Mucosa of descending colon (tissue), 3 donors: ENCODE data around the gene DRGX. TPM values are rescaled to one million over a fixed set of nuclear protein-coding genes. Genes with fewer than 3 reads are reported as not detected.

Experiments used
- ATAC-seq: fragments of 200-7000 bp; cut with Tn5 transposase; one replicate; pipeline ENCODE4 v1.9.1; 2020; ENCODE audit warnings: mild to moderate bottlenecking, moderate library complexity
- DNase-seq, 3 donors: peaks; one replicate each; pipeline ENCODE4 v3.0.0-alpha.2; 2020
- H3K36me3 ChIP-seq: fragments of 200-600 bp; one replicate; pipeline ENCODE4 v1.8.0; 2021; ENCODE audit warnings: low read depth, mild to moderate bottlenecking
- H3K4me1 ChIP-seq: fragments of 200-600 bp; one replicate; pipeline ENCODE4 v1.8.0; 2021; ENCODE audit warnings: low read depth, mild to moderate bottlenecking
- H3K4me3 ChIP-seq: fragments of 200-600 bp; one replicate; pipeline ENCODE4 v1.8.0; 2021; ENCODE audit warnings: mild to moderate bottlenecking
- H3K9me3 ChIP-seq: fragments of 200-600 bp; one replicate; pipeline ENCODE4 v1.8.0; 2021; ENCODE audit warnings: mild to moderate bottlenecking
- CTCF ChIP-seq: fragments of 200-600 bp; IDR thresholded peaks from one replicate; pipeline ENCODE4 v1.8.0; 2022; ENCODE audit warnings: antibody characterized with exemption, mild to moderate bottlenecking
- intact Hi-C, 2 donors: fragments of 100-400 bp; cut with DNase I in 1 of 2; cut with micrococcal nuclease in 1 of 2; formaldehyde crosslinking; loops; one replicate each; pipeline versions ENCODE4 v1.11.0 to v1.11.1; 2022; cut with DNase I, micrococcal nuclease
- total RNA-seq, 3 donors: library from RNA; stranded (reverse); fragmentation: NEBNext Ultra II Directional in 2 of 3; extraction: Animal tissue kit (Norgen Biotek cat#: 25700) in 2 of 3; gene quantifications; one replicate each; pipeline versions ENCODE4 v1.2.1 to v1.2.4, GENCODE V29; 2021 to 2023
- donor health status: DM: no; HTN: no; CAD: no; lungs with moderate emphysema.
- donor health status: DM: no; HTN: no; CAD: no.
- donor health status: DM: no; HTN: yes; CAD: no.

Gene DRGX
- total RNA-seq, 3 donors from 2014 or later: 0.10 to 0.35 (median 0.22) TPM

- DNase-seq (no peak), ATAC-seq (no peak)
- no peak for TF ChIP-seq CTCF
These were observed 70.6 kb downstream of the DRGX start for GRCh38 chr10:49325131-49325915.

GRCh38 chr10:49324711-49325110, 71.2 kb downstream of the DRGX start:
- H3K9me3 ChIP-seq: no peaks in the 10 kb centered on the region
- H3K4me3 ChIP-seq: no peak overlapping the region
- H3K4me1 ChIP-seq: no peaks in the 10 kb centered on the region
- ATAC-seq (no peak), DNase-seq (no peak)
- no peak for TF ChIP-seq CTCF
- intact Hi-C loops: no loop called here
- no peaks in the 10 kb centered on the region for H3K36me3 ChIP-seq

More at GRCh38 chr10:49325131-49325915, 70.6 kb downstream of the DRGX start:
- Histone ChIP-seq H3K4me3 (no peak overlapping the region), H3K4me1 (no peaks in the 10 kb centered on the region), H3K36me3 (no peaks in the 10 kb centered on the region), H3K9me3 (no peaks in the 10 kb centered on the region)
- intact Hi-C loops: no loop called here

GRCh38 chr10:49323896-49324270, 72.0 kb downstream of the DRGX start:
- no peak for DNase-seq
- Histone ChIP-seq H3K4me1 (no peaks in the 10 kb centered on the region), H3K4me3 (no peak overlapping the region), H3K9me3 (no peaks in the 10 kb centered on the region), H3K36me3 (no peaks in the 10 kb centered on the region)
- intact Hi-C loops: no loop called here
- ATAC-seq: no peak
- no peak for TF ChIP-seq CTCF

- H3K9me3 ChIP-seq: no peaks in the 10 kb centered on the region
- no peaks in the 10 kb centered on the region for H3K4me1 ChIP-seq
- TF ChIP-seq CTCF: no peak
- intact Hi-C loops: no loop called here
- H3K4me3 ChIP-seq: no peak overlapping the region
- DNase-seq (no peak), ATAC-seq (no peak)
- H3K36me3 ChIP-seq: no peaks in the 10 kb centered on the region
These were observed 72.6 kb downstream of the DRGX start for GRCh38 chr10:49323171-49323895.

- no peaks in the 10 kb centered on the region for H3K4me1 ChIP-seq
- no peak overlapping the region for H3K4me3 ChIP-seq
- ATAC-seq (no peak), DNase-seq (no peak)
- TF ChIP-seq CTCF: no peak
- intact Hi-C loops: no loop called here
- no peaks in the 10 kb centered on the region for H3K9me3 ChIP-seq
- no peaks in the 10 kb centered on the region for H3K36me3 ChIP-seq
These were observed 73.3 kb downstream of the DRGX start for GRCh38 chr10:49322371-49323170.
